Coronary artery (tissue), 2 donors: Measurements from ENCODE around the gene LAMTOR2.

Experiments used
- DNase-seq: peaks from one replicate; pipeline ENCODE4 v3.0.0-alpha.2; 2017; ENCODE audit warnings: low spot score
- H3K27ac ChIP-seq, 2 donors: fragments of 200-600 bp; sonication (generic); one replicate each; pipeline ENCODE4 v1.5.1; 2016 to 2019
- H3K4me3 ChIP-seq: fragments of 200-600 bp; sonication (generic); 2 replicates; pipeline ENCODE4 v1.5.1; 2016; ENCODE audit warnings: mild to moderate bottlenecking, moderate library complexity
- TF ChIP-seq, protein P1 (sequence below): fragments of 200-600 bp; sonication (generic); IDR thresholded peaks from one replicate; pipeline ENCODE4 v1.5.1; 2019; ENCODE audit warnings: antibody characterized with exemption

LAMTOR2 gene

DNA sequence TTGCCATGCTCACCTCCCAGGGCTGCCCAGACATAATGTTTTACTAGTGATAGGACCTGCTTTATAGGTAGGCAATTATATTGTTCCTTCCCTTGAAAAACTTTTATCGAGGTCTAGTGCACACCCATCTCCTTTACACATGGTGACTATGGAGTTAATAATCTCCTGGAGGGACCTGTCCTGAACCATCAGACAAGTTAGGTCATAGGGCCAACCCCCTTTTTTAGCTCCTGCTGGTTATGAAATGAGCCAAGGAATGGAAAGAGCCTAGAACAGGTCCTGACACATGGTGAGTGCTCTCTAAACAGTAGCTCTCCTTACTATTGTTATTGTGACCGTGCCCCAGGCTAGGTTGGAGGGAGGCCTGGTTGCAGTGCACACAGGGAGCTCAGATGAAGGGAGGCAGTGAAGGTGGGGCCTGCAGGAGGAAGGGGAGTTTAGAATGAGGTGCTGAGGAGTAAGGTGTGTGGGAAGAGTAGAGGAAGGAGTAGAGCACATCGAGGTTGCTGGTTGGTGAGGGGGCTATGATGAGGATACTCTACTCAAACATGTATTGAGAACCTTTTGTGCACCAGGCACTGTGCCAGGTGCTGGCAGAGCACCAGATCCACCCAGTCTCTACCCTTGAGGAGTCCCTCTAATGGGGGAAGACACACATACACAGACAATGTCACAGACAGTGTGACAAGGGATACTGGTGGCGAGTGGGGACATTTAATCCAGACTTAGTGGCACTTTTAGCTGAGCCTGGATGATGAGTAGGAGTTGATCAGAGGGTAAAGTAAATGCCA is 45.8 kb downstream of the LAMTOR2 start:
- TF ChIP-seq, protein P1, sequence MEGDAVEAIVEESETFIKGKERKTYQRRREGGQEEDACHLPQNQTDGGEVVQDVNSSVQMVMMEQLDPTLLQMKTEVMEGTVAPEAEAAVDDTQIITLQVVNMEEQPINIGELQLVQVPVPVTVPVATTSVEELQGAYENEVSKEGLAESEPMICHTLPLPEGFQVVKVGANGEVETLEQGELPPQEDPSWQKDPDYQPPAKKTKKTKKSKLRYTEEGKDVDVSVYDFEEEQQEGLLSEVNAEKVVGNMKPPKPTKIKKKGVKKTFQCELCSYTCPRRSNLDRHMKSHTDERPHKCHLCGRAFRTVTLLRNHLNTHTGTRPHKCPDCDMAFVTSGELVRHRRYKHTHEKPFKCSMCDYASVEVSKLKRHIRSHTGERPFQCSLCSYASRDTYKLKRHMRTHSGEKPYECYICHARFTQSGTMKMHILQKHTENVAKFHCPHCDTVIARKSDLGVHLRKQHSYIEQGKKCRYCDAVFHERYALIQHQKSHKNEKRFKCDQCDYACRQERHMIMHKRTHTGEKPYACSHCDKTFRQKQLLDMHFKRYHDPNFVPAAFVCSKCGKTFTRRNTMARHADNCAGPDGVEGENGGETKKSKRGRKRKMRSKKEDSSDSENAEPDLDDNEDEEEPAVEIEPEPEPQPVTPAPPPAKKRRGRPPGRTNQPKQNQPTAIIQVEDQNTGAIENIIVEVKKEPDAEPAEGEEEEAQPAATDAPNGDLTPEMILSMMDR: no peak
- DNase-seq: no peak
- H3K27ac ChIP-seq: peak overlapping the region; percentile 23 to 95
- no peak overlapping the region for H3K4me3 ChIP-seq

DNA sequence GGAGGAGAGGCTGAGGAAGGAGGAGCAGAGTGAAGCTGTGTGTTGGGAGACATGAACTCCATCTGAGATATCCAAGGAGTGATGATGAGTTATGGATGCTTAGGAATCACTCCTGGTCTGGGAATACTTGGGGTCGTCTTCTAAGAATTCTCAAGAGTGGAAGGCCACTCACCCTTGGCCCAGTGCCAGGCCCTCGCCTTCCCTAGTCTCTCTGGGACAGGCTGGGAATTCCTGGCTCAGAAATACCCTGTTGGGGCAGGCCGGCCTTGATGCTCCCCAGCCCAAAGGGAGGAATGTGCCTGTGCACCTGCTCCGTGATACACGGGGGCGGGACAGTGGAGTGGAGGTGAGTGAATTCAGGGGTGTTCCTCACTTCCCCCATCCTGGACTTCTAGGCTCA is 47.3 kb downstream of the LAMTOR2 start:
- TF ChIP-seq, protein P1: no peak
- DNase-seq: no peak
- Histone ChIP-seq H3K27ac (peak overlapping the region; percentile 86 to 95), H3K4me3 (no peak overlapping the region)

DNA sequence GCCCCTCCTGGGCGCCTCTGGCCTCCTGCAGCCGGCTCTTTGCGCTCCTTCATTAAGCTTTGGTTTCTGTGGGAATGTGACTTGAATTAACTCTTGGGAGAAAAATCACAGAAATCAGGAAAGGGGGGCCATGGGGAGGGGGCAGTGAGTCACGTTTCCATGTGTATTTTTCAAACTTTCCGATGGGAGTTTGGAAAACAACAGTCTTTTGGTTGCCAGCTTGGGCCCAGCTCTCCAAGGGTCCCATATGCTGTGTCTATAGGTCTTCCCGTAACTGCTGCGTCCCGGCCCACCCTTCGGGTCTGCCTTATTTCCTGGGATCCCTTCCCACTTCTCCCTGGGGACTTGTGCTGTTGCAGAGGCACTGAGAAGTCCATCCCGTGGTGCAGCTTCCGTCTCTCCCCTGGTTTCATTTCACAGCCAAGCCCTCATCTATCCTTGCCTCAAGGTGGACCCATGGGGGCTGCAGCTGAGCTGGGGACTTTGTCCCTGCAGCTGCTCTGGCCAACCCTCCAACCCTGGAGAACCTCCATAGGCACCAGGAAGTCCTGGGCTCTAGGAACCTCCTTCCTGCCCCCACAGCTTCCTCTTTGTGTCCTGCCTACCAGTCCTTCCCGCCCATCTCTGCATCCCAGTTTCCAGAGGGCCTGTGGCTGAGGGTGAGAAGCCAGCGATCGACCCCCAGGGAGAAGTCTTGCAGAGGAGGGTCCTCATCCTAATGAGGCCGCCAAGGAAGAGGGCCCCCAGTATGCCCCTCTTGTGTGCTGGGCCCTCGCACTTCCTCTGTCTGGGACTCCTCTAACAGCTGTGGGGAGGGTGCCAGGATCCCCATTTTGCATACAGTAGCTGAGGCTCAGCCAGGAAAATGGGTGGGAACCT is 48.3 kb downstream of the LAMTOR2 start:
- TF ChIP-seq, protein P1: no peak
- peak overlapping the region; percentile 86 to 95 for H3K27ac ChIP-seq
- DNase-seq: no peak
- peak overlapping the region; percentile 60 for H3K4me3 ChIP-seq

DNA sequence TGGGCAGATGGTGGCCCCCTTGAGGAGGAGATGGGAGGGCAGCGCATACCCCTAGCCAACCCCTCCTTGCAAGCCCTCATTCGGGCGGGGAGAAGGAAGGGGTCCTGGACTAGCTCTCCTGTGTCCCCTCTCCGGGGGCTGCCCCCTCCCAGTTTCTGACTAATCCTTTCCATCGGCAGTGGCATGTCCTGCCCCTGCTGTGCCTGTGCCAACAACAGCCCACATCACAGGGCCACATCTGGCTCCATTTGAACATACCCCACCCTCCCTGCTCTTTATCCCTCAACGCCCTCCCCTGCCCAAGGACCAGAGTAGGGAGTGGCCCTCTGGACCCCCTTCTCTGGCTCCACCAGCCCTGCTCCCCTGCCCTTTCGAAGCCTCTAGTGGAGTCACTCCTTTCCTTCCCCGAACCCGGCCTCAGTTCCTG is 49.0 kb downstream of the LAMTOR2 start:
- Histone ChIP-seq H3K4me3 (peak overlapping the region; percentile 60), H3K27ac (peak overlapping the region; percentile 86 to 95)
- no peak for DNase-seq
- TF ChIP-seq, protein P1: no peak

DNA sequence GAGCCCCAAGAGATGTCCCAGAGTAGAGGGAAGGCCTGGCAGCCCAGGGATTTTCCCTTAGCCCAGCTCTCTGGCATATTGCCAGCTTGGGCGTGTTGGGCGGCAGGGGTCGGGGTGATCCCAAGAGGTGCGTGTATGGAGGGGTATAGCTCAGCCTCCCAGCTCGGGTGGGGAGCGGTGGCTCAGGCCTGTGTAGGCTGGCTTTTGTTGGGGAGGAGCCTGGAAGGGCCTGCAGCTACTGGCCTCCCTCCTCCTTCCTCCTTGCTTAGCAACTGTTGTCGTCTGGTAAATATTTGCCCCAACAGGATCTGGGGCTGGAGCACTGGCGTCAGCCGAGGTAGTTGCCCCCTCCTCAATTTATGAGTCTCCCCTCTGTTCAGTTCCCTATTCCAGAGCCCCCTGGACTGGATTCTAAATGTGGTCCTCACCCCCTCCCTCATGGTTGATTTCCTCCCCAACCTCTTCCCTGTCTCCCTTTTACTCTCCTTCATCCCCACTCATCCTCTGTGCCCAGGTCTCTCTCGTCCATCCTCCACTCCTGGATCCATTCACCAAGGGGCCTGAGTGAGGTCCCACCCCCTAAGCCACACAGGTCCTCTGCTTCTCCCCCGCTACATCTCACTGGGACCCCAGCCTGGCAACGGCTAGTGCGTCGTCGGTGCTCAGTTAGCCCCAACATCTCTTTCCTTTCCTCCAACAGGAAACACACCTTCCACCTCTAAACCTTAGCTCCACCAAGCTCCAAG is 49.7 kb downstream of the LAMTOR2 start:
- peak overlapping the region; percentile 60 for H3K4me3 ChIP-seq
- TF ChIP-seq, protein P1: no peak
- DNase-seq: peak; percentile 96
- H3K27ac ChIP-seq: peak overlapping the region; percentile 86 to 95

DNA sequence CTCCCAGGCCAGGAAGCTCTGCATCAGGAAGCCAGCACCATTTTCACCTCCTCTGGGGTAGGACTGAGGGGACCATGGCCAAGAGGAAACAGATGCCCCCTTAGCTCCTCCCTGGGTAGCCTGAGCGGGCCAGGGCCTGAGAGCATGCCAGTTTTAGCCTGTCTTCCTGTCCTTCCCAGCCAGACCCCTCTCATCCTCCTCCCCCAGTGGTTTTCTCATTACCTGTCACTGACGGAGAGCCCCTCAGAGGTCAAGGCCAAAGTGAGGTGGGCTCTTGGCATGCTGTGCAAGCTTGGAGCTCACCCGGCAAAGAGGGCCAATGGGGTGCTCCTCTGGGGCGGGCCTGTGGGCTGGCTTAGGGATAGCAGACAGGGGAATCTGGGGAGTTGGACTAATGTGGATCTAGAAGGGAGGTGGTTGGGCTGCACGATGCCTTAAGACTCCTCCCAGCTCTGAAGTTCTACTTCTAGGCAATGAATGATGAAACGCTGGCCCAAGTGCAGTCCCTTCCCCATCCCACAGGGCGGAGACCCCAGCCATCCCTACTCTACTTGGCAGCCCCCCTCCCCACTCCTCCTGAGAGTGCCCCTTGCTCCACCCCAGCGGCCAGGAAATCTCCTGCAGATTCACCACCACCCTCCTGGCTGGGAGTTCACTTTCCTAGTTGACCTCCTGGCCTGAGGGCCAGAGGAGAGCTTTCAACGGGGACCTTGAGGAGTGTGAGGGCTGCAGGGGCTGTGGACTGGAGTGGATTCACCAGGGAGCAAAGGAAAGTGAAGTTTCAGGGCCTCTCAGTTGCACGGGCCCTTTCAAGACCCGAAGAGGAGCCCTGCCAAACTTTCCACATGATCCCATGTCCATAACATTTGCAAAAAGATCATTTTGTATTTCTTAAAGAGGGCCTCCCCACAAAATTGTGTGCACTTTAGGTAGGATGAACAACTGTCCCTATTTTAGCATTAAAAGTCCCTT is 50.6 kb downstream of the LAMTOR2 start:
- DNase-seq: no peak
- peak overlapping the region; percentile 60 for H3K4me3 ChIP-seq
- peak overlapping the region; percentile 86 to 95 for H3K27ac ChIP-seq
- TF ChIP-seq, protein P1: no peak
